GM21515 (cell line): Measurements from ENCODE around the gene TP53I3.
"Not testable (repeated sequence)": the region's sequence is repeated elsewhere in the genome, so short reads cannot be mapped to it uniquely, and the experiment has no call there.

ENCODE experiments used
- ATAC-seq: cut with Tn5 transposase; IDR thresholded peaks from one replicate; pipeline ENCODE4 v1.9.1; 2021; ENCODE audit not compliant: unreplicated experiment

TP53I3 gene

GRCh38 chr2:24101992-24102391, 17.4 kb upstream of the TP53I3 start:
- no peak for ATAC-seq

GRCh38 chr2:24100732-24101131, 16.1 kb upstream of the TP53I3 start:
- not testable (repeated sequence) for ATAC-seq

GRCh38 chr2:24095171-24095677, 10.6 kb upstream of the TP53I3 start:
- ATAC-seq = not testable (repeated sequence)

DNA sequence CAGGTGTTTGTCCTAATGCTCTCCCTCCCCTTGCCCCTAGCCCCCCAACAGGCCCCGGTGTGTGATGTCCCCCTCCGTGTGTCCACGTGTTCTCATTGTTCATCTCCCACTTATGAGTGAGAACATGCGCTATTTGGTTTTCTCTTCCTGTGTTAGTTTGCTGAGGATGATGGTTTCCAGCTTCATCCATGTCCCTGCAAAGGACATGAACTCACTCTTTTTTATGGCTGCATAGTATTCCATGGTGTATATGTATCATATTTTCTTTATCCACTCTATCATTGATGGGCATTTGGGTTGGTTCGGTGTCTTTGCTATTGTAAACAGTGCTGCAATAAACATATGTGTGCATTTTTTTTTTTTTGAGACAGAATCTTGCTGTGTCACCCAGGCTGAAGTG, 8.6 kb upstream of the TP53I3 start:
- ATAC-seq = not testable (repeated sequence)

GRCh38 chr2:24088821-24089359, 4.3 kb upstream of the TP53I3 start:
- no peak for ATAC-seq

DNA sequence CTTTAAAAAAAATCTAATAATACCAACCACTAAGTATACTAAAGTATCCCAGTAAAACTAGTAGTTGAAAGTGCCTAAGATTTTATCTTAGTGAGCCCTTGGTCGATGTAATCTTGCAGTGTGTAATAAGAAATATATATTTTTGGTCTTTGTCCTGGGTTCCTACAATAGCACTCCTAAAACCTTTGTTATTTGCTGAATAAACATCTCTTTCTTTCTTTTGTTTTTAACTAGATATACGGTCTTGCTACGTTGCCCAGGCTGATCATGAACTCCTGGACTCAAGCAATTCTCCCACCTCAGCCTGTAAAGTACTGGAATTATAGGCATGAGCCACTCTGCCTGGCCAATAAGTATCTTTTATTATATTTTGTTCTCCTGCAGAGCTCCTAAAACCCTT, 2.4 kb upstream of the TP53I3 start:
- ATAC-seq = no peak

- no peak for ATAC-seq
Measured at GRCh38 chr2:24086241-24086640, 1.6 kb upstream of the TP53I3 start.

- no peak for ATAC-seq
Measured at GRCh38 chr2:24085200-24085489, 511 bp upstream of the TP53I3 start.

DNA sequence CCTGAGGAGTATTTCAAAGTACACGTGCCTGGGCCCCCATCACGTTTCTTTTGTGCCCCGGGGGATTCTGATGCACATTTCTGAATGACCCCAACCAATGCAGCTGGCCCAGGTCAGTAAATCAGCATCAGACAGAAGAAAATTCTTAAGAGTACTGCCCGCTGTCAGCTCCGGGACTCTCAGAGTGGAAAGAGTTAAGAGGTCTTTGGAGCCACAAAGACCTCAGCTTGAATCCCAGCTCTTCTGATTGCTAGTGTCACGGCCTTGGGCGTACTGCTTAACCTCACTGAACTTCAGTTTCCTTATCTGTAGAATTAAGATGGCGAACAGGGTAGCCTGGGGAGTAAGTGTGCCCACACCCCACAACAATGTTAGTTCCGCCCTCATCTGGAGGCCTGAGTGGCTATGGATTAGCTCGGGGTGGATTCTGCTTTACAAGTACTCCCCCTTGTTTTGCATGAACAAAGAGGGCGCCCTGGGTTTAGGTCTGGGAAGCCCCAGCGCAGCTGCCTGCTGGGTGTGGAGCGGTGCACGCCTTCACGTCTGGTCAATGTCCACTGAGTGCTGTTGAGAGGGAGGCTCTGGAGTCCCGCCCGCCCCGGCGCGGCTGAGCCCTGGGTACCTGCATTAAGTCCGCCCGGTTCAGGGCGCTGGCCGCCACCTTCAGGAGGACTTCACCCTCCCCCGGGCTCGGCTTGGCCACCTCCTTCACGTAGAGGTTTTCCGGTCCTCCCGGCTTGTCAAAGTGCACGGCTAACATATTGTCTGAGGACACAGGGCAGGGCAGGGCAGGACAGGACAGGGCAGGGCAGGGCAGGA, 858 bp downstream of the TP53I3 start:
- peak; percentile 80 for ATAC-seq

- no peak for ATAC-seq
Measured at GRCh38 chr2:24082787-24083566, 1.7 kb downstream of the TP53I3 start.

DNA sequence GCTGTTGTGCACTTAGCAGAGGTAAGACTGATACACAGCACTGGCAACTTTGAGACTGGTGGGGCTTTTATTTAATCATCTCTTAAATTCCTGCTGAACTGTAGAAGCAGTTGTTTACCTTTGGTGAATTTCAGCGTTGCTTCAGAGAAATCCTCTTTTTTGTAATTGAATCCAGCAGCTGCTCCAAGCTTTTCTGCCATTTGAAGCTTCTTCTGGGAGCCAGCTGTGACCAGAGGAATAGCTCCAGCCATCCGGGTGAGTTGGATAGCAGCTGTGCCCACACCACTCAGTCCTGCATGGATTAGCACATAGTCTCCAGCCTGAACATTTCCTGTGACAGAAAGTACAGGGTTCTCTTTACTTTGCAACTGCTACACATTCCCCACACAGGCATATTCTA, 3.9 kb downstream of the TP53I3 start:
- ATAC-seq = no peak

- ATAC-seq = no peak
Measured at GRCh38 chr2:24077879-24078278, 6.8 kb downstream of the TP53I3 start.

DNA sequence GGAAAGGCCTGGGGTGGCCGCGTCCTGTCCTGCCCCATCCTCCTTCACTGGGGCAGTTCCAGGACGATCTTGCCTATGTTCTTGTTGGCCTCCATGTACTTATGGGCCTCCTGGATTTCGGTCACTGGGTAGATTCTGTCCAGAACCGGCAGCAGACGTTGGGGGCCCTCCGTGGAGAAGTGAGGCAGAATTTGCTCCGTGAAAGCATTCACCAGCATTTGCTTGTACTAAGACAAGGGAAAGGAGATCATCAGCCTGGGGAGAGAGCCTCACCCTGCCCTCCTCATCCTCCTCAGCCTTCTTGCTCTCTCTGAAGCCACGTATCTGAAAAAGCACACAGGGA, 7.1 kb downstream of the TP53I3 start:
- no peak for ATAC-seq

GRCh38 chr2:24076849-24077534, 7.6 kb downstream of the TP53I3 start:
- peak; percentile 18 for ATAC-seq

- ATAC-seq = peak; percentile 94
Measured at GRCh38 chr2:24075915-24076848, 8.5 kb downstream of the TP53I3 start, which contains the start of gene SF3B6. TSS of gene SF3B6 (minus strand) at chr2:24076326. CDS start at chr2:24076229, 97 bp downstream.

DNA sequence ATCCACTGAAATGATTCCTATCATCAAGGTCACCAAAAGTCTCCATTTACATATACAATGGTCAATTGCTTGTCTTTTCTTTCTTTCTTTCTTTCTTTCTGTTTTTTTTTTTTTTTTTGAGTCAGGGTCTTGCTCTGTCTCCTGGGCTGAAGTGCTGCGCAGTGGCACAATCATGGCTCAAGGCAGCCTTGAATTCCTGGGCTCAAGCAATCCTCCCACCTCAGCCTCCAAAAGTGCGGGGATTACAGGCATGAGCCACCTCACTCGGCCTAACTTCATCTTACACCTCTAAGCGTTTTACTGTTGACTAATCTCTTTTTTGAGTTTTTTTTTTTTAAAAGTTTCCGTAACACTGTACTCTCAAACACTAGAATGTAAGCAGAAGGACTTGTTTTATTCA, 9.4 kb downstream of the TP53I3 start:
- no peak for ATAC-seq

DNA sequence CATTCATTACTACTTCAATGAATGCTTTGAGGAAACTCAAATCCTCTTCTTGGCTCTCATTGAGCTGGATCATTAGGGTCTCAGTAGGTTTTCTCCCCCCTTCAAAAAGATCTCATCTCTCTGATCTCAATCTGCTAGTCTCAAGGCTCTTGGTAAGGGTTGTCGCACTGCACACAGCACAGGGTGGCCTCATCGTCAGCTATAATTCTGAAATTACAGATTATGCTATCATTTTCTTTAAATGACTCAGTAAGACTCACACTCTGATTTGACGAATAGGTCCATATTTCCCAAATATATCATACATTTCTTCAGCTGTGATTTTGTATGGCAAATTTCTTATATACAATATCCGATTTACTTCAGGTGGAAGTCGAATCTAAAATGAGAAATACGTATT, 10.8 kb downstream of the TP53I3 start:
- ATAC-seq = no peak

- ATAC-seq = no peak
Measured at GRCh38 chr2:24072259-24072658, 12.4 kb downstream of the TP53I3 start.

DNA sequence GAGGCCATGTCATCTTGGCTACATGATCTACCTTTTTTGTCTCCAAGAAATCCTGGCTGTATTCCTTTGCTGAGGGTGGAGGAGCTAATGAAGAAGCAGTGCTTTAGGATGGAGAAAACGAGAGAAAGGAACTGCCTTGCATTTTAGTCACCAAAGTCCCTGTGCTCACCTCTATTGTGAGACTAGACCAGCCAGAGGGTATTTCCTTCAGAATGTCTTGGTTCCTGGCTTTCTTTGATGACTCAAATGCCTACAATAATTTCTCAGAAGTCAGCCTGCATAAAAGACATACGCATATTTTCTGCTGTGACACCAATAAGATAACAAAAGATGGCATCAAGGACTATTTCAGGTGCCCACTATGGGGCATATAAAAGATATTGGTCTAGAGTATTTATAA, 19.3 kb downstream of the TP53I3 start:
- no peak for ATAC-seq

DNA sequence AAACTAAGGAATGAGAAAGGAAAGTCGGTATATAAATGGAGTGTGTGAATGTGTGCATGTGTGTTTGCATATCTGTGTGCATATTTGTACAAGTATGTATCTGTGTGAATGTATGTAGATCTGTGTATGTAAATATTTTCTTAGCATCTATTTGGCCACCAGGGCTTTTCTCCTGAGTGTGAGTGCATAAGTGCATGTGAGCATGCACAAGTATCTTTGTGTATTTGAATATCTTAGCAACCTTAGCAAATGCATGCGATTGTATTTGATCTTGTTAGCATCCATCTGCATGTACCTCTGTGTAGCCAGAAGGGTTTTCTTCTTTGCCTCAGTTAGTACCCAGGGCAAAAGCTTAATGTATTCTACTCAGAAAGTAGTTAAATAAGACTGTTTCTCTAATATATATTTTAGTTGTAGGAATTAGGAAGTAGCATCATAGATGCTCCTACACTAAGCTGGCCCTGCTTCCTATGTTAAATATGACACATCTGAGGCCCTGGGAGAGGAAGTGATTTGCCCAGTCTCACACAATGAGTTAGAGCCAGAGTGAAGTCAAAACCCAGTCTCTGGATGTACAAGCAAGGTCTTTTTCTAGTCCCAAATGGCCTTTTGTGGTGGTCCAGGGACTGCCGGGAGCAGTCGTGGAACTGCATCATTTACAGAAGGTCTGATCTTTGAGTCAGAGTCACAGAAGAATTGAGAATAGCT, 25.9 kb downstream of the TP53I3 start:
- ATAC-seq = no peak
